ENCODE results near the gene CAMKV.

DNA sequence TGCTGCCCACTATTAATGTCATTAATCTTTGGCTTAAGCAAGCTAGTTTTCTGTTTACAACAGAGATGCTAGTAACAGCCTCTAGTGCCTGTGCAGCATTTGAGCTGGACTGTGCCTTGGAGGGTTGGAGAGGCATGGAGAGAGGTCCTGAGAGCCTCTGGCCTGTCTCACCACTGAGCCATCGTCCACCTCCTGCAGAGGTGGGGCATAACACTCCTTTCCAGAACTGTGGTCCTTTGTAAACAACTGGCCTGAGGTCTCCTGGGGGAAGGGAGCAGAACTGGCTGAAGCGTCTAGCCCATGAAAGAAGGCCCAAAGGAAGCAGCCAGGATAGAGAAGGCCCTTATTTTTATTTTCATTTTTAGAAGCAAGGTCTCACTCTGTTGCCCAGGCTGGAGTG is 10.0 kb upstream of the CAMKV start:
- TF ChIP-seq, protein P1, sequence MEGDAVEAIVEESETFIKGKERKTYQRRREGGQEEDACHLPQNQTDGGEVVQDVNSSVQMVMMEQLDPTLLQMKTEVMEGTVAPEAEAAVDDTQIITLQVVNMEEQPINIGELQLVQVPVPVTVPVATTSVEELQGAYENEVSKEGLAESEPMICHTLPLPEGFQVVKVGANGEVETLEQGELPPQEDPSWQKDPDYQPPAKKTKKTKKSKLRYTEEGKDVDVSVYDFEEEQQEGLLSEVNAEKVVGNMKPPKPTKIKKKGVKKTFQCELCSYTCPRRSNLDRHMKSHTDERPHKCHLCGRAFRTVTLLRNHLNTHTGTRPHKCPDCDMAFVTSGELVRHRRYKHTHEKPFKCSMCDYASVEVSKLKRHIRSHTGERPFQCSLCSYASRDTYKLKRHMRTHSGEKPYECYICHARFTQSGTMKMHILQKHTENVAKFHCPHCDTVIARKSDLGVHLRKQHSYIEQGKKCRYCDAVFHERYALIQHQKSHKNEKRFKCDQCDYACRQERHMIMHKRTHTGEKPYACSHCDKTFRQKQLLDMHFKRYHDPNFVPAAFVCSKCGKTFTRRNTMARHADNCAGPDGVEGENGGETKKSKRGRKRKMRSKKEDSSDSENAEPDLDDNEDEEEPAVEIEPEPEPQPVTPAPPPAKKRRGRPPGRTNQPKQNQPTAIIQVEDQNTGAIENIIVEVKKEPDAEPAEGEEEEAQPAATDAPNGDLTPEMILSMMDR (IDR thresholded peaks at IDR 0.05), result no peak
- no peak for TF ChIP-seq POLR2A (IDR thresholded peaks at IDR 0.05)
- TF ChIP-seq POLR2AphosphoS5 (IDR thresholded peaks at IDR 0.05), result no peak
